SK-N-SH (cell line): ENCODE data around the gene NDOR1.
A peak's percentile ranks its signal among the peaks of the same experiment; 100 is the strongest.

Experiments
- CTCF ChIP-seq: fragments of 200-600 bp; sonication (generic); IDR thresholded peaks from 2 replicates; pipeline ENCODE4 v1.6.1; 2017; ENCODE audit warnings: antibody characterized with exemption, mild to moderate bottlenecking, moderate library complexity
- EP300 ChIP-seq, 2 experiments: IDR thresholded peaks; 2 replicates each; pipeline versions ENCODE4 v1.4.0 to v1.6.1; 2012; ENCODE audit warnings: borderline replicate concordance in 1 of 2, low read depth in 1 of 2, low read length in 1 of 2
- SIN3A ChIP-seq: IDR thresholded peaks from 2 replicates; pipeline ENCODE4 v1.6.1; 2012; ENCODE audit warnings: low read depth, mild to moderate bottlenecking, low read length, moderate library complexity, borderline replicate concordance

DNA sequence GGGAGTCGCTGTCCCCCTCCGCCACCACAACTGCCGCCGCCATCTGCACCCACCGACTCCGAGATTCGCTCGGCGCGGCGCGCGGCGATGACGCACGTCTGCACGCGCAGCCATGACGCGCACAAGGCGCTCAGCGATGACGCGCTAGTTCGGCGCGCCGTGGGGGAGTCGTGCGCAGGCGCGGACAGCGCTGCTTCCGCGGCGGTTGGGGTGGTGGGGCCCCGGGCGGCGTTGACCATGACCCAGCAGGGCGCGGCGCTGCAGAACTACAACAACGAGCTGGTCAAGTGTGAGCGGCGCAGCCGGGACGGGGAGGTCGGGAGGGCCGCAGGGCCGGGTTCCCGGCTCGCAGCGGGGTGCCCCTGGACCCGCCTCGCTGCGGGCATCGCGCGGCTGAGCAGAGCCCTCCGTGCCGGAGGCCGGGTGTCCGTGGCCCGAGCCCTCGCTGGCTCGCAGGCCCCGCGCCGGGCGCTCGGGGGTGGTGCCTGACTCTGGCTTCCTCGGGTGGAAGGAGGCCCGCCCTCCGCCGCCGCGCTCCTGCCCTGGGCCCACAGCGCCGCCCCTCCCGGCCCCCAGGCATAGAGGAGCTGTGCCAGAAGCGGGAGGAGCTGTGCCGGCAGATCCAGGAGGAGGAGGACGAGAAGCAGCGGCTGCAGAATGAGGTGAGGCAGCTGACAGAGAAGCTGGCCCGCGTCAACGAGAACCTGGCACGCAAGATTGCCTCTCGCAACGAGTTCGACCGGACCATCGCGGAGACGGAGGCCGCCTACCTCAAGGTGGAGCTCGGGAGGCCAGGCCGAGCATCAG, 16.8 kb upstream of the NDOR1 start, which contains the start of the genes ANAPC2 and SSNA1:
- TF ChIP-seq SIN3A = peak; percentile 95; the same call in 1 of the 2 replicates
- TF ChIP-seq CTCF = peak; percentile 47
- no peak; a peak in 1 of 4 replicates for TF ChIP-seq EP300 (IDR thresholded peaks at IDR 0.05; ENCODE audit: borderline replicate concordance in 1 of 2, low read depth in 1 of 2, low read length in 1 of 2)
